HepG2 (cell line): ENCODE measurements around the gene SCAPER. TPM values are rescaled to one million over a fixed set of nuclear protein-coding genes. Genes with fewer than 3 reads are reported as not detected.

Experiments used
- CEBPZ ChIP-seq: IDR thresholded peaks from 2 replicates; pipeline ENCODE4 v1.6.1; 2012; ENCODE audit warnings: low read length, improper control_type of control experiment
- CHD4 ChIP-seq: fragments of 200-600 bp; sonication (generic); IDR thresholded peaks from 2 replicates; pipeline ENCODE4 v1.7.0; 2017; ENCODE audit warnings: mild to moderate bottlenecking, low read length, borderline replicate concordance
- DMTF1 ChIP-seq: sonication (generic); formaldehyde crosslinking; IDR thresholded peaks from 2 replicates; pipeline ENCODE4 v1.4.0; 2020; ENCODE audit warnings: mild to moderate bottlenecking, missing genetic modification reagents
- E2F5 ChIP-seq: sonication (generic); formaldehyde crosslinking; conservative IDR thresholded peaks from 2 replicates; pipeline ENCODE4 v1.4.0; 2020; ENCODE audit warnings: missing genetic modification reagents
- ELK4 ChIP-seq: sonication (generic); formaldehyde crosslinking; IDR thresholded peaks from 2 replicates; pipeline ENCODE4 v1.9.0; 2021; ENCODE audit warnings: missing genetic modification reagents, borderline replicate concordance
- MAX ChIP-seq: IDR thresholded peaks from 2 replicates; pipeline ENCODE4 v1.6.1; 2012; ENCODE audit warnings: inconsistent platforms
- MAZ ChIP-seq, 2 experiments: sonication (generic) in 1 of 2; formaldehyde crosslinking in 1 of 2; IDR thresholded peaks; 2 replicates each; pipeline versions ENCODE4 v1.5.0 to v1.6.1; 2012 to 2020; ENCODE audit warnings: low read depth in 2 of 2, mild to moderate bottlenecking in 2 of 2, borderline replicate concordance in 1 of 2, improper control_type of control experiment in 1 of 2, low read length in 1 of 2, missing genetic modification reagents in 1 of 2, moderate library complexity in 1 of 2
- MIER2 ChIP-seq: IDR thresholded peaks from 2 replicates; pipeline ENCODE4 v1.6.1; 2016; ENCODE audit warnings: missing biosample characterization, missing genetic modification reagents
- MLLT10 ChIP-seq: sonication (generic); formaldehyde crosslinking; IDR thresholded peaks from 2 replicates; pipeline ENCODE4 v1.4.0; 2020; ENCODE audit warnings: missing genetic modification reagents
- NBN ChIP-seq: fragments of 450-650 bp; conservative IDR thresholded peaks from 2 replicates; pipeline ENCODE4 v1.6.1; 2017
- SMC3 ChIP-seq: IDR thresholded peaks from 2 replicates; pipeline ENCODE4 v1.6.1; 2011; ENCODE audit warnings: low read length, improper control_type of control experiment
- SNAPC5 ChIP-seq: sonication (generic); formaldehyde crosslinking; IDR thresholded peaks from 2 replicates; pipeline ENCODE4 v1.8.1; 2023; ENCODE audit warnings: mild to moderate bottlenecking, missing genetic modification reagents, borderline replicate concordance
- ZGPAT ChIP-seq: IDR thresholded peaks from 2 replicates; pipeline ENCODE4 v1.6.1; 2016; ENCODE audit warnings: mild to moderate bottlenecking
- ZNF3 ChIP-seq: IDR thresholded peaks from 2 replicates; pipeline ENCODE4 v1.7.0; 2017; ENCODE audit warnings: inconsistent platforms
- ZNF660 ChIP-seq: sonication (generic); formaldehyde crosslinking; IDR thresholded peaks from 2 replicates; pipeline ENCODE4 v1.5.1; 2020; ENCODE audit warnings: mild to moderate bottlenecking, low read depth, missing genetic modification reagents, borderline replicate concordance
- ZNF746 ChIP-seq: sonication (generic); formaldehyde crosslinking; IDR thresholded peaks from 2 replicates; pipeline ENCODE4 v1.8.0; 2022; ENCODE audit warnings: mild to moderate bottlenecking, missing genetic modification reagents
- ZNF766 ChIP-seq: sonication (generic); formaldehyde crosslinking; IDR thresholded peaks from 2 replicates; pipeline ENCODE4 v1.5.0; 2020; ENCODE audit warnings: missing genetic modification reagents, borderline replicate concordance
- ZNF883 ChIP-seq: sonication (generic); formaldehyde crosslinking; IDR thresholded peaks from 2 replicates; pipeline ENCODE4 v1.5.1; 2020; ENCODE audit warnings: mild to moderate bottlenecking, missing genetic modification reagents; ENCODE audit errors: not compliant biosample characterization
- polyA plus RNA-seq, 8 experiments: library from polyadenylated mRNA; depleted of rRNA in 3 of 8; stranded (reverse) in 7 of 8; unstranded in 1 of 8; fragments of >200 nt; fragmentation: Illumina TruSeq in 4 of 8; extraction: Trizol in 4 of 8; gene quantifications; 2 replicates each; pipeline versions ENCODE4 v1.2.1 to v1.2.3, GENCODE V29; 2011 to 2016; ENCODE audit warnings: low read depth in 4 of 8, missing spikeins in 1 of 8, mixed read lengths in 1 of 8; ENCODE audit not compliant: insufficient read depth in 1 of 8
- total RNA-seq, 5 experiments: library from RNA; depleted of rRNA; stranded (reverse); fragments of >200 nt; fragmentation: Illumina TruSeq; extraction: Trizol; gene quantifications; 2 replicates each; pipeline ENCODE4 v1.2.3, GENCODE V29; 2016; ENCODE audit warnings: low read depth in 1 of 5

Gene SCAPER
- total and polyA plus RNA-seq, 2 of the 13 experiments (the other 11 are each of a cell fraction or from before 2014, with no cell fraction given): 4.3 to 10.5 TPM

- TF ChIP-seq NBN: no peak
- no peak for TF ChIP-seq MAZ (IDR thresholded peaks at IDR 0.05; ENCODE audit: borderline replicate concordance, low read depth, low read length)
- TF ChIP-seq MAZ (CRISPR knock-in tag; IDR thresholded peaks at IDR 0.05; ENCODE audit: low read depth): no peak
- TF ChIP-seq SNAPC5: no peak
- TF ChIP-seq ZNF883 (CRISPR knock-in tag): no peak
- TF ChIP-seq MAX: peak; percentile 30; the same call in 1 of the 2 replicates
- TF ChIP-seq DMTF1: no peak
- no peak for TF ChIP-seq MLLT10
- TF ChIP-seq E2F5 (CRISPR knock-in tag): no peak
- TF ChIP-seq ZNF746 (CRISPR knock-in tag): no peak
- TF ChIP-seq ZGPAT (CRISPR knock-in tag): peak; percentile 29; the same call in 1 of the 2 replicates
- TF ChIP-seq CEBPZ: no peak
- TF ChIP-seq ELK4: no peak
- TF ChIP-seq CHD4: no peak
- TF ChIP-seq ZNF660: no peak
- no peak for TF ChIP-seq ZNF3 (CRISPR knock-in tag)
- no peak for TF ChIP-seq ZNF766 (CRISPR knock-in tag)
- TF ChIP-seq MIER2 (CRISPR knock-in tag): no peak
- no peak for TF ChIP-seq SMC3
These were observed 592.5 kb downstream of the SCAPER start (continued) for GRCh38 chr15:76312540-76313174.
